Fibroblast of gingiva (primary cell): ENCODE data around the gene TMEM175.
"Not testable (repeated sequence)": the region's sequence is repeated elsewhere in the genome, so short reads cannot be mapped to it uniquely, and the experiment has no call there.

Experiments
- DNase-seq: peaks from one replicate; pipeline ENCODE4 v3.0.0-alpha.2; 2011; ENCODE audit warnings: low read depth

Gene TMEM175

GRCh38 chr4:990746-991367, 58.6 kb downstream of the TMEM175 start:
- no peak for DNase-seq

GRCh38 chr4:991451-992296, 59.4 kb downstream of the TMEM175 start:
- no peak for DNase-seq

GRCh38 chr4:992297-993110, 60.2 kb downstream of the TMEM175 start:
- DNase-seq, result no peak

GRCh38 chr4:993111-994029, 61.1 kb downstream of the TMEM175 start, which contains the start of gene SLC26A1:
Gene SLC26A1 (minus strand): TSS chr4:993404. CDS start chr4:991703, 1,701 bp downstream.
- no peak for DNase-seq

GRCh38 chr4:995311-996026, 63.2 kb downstream of the TMEM175 start:
- no peak for DNase-seq

- DNase-seq, result no peak
Observed at GRCh38 chr4:996030-996996, 64.1 kb downstream of the TMEM175 start.

GRCh38 chr4:996997-997374, 64.7 kb downstream of the TMEM175 start:
- no peak for DNase-seq

DNA sequence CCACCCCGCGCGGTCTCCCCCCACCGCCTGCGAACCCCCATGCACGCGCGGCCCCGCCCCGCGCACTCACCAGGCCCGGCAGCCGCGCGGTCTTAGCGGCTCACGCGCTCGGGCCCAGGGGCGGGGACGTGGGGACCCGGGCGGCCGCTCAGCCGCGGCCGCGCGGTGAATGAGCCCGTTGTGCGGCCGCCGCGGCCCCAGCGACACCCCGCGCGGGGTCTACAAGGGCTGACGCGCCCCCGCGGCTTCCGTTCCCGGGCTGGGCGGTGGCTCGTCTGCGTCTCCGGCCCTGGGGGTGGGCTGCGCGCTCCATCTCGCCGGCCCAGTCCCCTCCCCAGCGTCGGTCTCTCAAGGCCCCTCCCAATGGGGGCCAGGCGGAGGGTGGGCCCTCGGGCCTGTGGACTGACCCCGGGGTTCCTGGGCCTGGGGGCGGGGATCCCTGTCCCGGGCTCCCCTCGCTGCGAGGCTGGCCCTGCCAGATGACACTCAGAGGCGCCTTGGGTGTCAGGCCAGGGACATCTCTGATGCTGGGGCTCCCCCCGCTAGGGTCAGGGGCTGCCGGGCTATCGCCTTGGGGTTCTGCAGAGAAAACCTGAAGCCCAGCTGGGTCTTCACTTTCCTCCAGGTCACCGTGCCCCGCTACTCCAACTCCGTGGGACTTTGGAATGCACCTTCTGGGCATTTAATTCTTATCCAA, 65.3 kb downstream of the TMEM175 start:
- DNase-seq, result no peak

GRCh38 chr4:998096-998691, 65.9 kb downstream of the TMEM175 start:
- no peak for DNase-seq

- DNase-seq, result not testable (repeated sequence)
Observed at GRCh38 chr4:999240-999863, 67.1 kb downstream of the TMEM175 start.

- DNase-seq, result no peak
Observed at GRCh38 chr4:999882-1000425, 67.7 kb downstream of the TMEM175 start.

DNA sequence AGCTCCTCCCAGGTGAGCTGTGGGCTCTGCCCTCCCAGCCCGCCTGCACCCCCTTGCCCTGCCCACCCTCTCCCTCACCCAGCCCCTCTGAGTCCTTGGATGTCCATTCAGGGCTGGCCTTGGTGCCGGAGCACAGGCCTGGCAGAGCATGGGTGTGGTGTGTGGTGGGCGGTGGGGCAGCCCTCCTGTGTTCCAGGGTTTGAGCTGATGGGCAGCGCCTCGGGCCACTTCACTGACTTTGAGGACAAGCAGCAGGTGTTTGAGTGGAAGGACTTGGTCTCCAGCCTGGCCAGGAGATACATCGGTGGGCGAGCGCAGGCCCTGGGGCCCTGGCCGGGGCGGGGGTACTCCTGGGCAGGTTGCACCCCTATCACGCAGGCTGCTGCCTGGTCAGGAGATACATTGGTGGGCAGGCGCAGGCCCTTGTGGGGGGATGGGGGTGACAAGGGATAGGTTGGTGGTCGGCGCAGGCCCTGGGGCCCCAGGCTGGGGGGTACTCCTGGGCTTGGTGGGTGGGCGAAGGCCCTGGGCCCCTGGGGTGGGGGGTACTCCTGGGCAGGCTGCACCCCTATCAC, 68.5 kb downstream of the TMEM175 start:
- no peak for DNase-seq

DNA sequence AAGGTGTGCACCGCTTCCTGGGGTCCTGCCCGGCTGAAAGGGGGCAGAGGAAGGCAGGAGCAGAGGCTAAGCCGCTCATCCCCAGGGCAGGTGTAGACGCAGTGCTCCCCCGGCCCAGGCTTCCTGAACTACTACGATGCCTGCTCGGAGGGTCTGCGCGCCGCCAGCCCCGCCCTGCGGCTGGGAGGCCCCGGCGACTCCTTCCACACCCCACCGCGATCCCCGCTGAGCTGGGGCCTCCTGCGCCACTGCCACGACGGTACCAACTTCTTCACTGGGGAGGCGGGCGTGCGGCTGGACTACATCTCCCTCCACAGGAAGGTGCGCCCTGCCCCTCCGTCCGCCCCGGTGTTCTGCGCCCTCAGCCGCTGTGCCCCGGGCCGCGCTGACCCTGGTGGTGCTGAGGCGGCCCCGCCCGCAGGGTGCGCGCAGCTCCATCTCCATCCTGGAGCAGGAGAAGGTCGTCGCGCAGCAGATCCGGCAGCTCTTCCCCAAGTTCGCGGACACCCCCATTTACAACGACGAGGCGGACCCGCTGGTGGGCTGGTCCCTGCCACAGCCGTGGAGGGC, 69.4 kb downstream of the TMEM175 start:
- no peak for DNase-seq

- DNase-seq, result no peak
Observed at GRCh38 chr4:1002131-1002630, 69.9 kb downstream of the TMEM175 start.

- no peak for DNase-seq
Observed at GRCh38 chr4:1002631-1003251, 70.5 kb downstream of the TMEM175 start.

GRCh38 chr4:1003271-1004070, 71.2 kb downstream of the TMEM175 start:
- DNase-seq, result no peak
